Type B pancreatic cell (in vitro differentiated cells): Measurements from ENCODE around the gene NFYC. TPM values are rescaled to one million over a fixed set of nuclear protein-coding genes. Genes with fewer than 3 reads are reported as not detected.

Source experiments
- DNase-seq: peaks from one replicate; pipeline ENCODE4 v3.0.0; 2021; ENCODE audit warnings: mixed read lengths; ENCODE audit not compliant: unreplicated experiment; ENCODE audit errors: extremely low spot score
- H3K27ac Mint-ChIP-seq: 2 replicates; pipeline ENCODE4 v1.8.0; 2021; ENCODE audit warnings: mild to moderate bottlenecking, mixed read lengths
- H3K27me3 Mint-ChIP-seq: 2 replicates; pipeline ENCODE4 v1.8.0; 2021; ENCODE audit warnings: mixed read lengths
- H3K36me3 Mint-ChIP-seq: 2 replicates; pipeline ENCODE4 v1.8.0; 2021; ENCODE audit warnings: mixed read lengths
- H3K4me1 Mint-ChIP-seq: one replicate; pipeline ENCODE4 v1.8.0; 2021; ENCODE audit warnings: mixed read lengths; ENCODE audit not compliant: unreplicated experiment
- H3K4me3 Mint-ChIP-seq: 2 replicates; pipeline ENCODE4 v1.8.0; 2021; ENCODE audit warnings: mild to moderate bottlenecking, mixed read lengths
- H3K9me3 Mint-ChIP-seq: 2 replicates; pipeline ENCODE4 v1.8.0; 2021; ENCODE audit warnings: mixed read lengths
- total RNA-seq: library from RNA; stranded (reverse); gene quantifications from 2 replicates; pipeline ENCODE4 v1.2.1, GENCODE V29; 2021; ENCODE audit warnings: low replicate concordance
- TF ChIP-seq, protein P1 (sequence below): fragments of 200-600 bp; sonication (generic); conservative IDR thresholded peaks from 2 replicates; pipeline ENCODE4 v1.5.0; 2021; ENCODE audit warnings: antibody characterized with exemption, mild to moderate bottlenecking

The NFYC gene
- total RNA-seq, 1 donor from 2014 or later = 71.3 TPM

DNA sequence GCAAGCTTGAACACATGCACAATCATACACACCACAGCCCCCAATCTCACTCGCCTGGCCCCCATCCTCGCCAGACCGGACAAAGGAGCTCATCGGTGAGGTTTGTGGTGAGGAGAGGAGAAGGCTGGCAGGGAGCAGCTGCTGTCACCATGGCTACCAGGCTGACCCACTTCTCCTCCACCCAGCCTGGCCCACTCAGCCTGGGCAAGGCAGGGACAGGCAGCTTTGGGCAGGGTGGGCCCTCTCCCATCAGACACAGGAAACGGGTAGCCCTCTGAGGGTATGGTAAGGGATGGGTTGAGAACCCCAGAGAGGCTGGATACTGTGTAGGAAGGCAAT is 41.9 kb upstream of the NFYC start:
- Mint-ChIP-seq H3K27ac (no peak overlapping the region), H3K9me3 (no peaks in the 10 kb centered on the region), H3K36me3 (no peaks in the 10 kb centered on the region), H3K4me1 (peaks cover 5% of the 10 kb centered on the region), H3K4me3 (no peak overlapping the region), H3K27me3 (peaks cover 5% of the 10 kb centered on the region)
- no peak for DNase-seq
- TF ChIP-seq, protein P1, sequence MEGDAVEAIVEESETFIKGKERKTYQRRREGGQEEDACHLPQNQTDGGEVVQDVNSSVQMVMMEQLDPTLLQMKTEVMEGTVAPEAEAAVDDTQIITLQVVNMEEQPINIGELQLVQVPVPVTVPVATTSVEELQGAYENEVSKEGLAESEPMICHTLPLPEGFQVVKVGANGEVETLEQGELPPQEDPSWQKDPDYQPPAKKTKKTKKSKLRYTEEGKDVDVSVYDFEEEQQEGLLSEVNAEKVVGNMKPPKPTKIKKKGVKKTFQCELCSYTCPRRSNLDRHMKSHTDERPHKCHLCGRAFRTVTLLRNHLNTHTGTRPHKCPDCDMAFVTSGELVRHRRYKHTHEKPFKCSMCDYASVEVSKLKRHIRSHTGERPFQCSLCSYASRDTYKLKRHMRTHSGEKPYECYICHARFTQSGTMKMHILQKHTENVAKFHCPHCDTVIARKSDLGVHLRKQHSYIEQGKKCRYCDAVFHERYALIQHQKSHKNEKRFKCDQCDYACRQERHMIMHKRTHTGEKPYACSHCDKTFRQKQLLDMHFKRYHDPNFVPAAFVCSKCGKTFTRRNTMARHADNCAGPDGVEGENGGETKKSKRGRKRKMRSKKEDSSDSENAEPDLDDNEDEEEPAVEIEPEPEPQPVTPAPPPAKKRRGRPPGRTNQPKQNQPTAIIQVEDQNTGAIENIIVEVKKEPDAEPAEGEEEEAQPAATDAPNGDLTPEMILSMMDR = no peak

DNA sequence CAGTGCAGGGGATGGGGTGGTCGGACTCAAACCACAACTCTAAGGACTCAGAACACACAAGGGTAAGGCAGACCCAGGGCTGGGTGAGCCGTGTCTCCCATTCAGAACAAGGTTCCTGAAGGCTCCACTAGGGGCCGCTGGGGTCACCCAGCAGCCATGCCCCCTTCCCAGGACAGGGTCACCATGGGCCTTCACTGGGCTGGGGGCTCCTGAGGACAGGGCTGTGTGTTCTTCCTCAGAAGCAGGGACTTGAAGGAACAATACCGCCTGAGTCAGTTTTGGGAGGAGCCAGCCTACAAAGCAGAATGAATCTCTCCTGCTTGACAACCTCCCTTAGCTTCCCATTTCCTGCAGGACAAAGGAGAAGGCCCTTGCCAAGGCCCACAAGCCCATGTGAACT is 41.4 kb upstream of the NFYC start:
- no peak for DNase-seq
- no peaks in the 10 kb centered on the region for H3K36me3 Mint-ChIP-seq
- TF ChIP-seq, protein P1 = peak; percentile 63
- no peak overlapping the region for H3K27ac Mint-ChIP-seq
- H3K4me3 Mint-ChIP-seq = no peak overlapping the region
- peaks cover 8% of the 10 kb centered on the region for H3K4me1 Mint-ChIP-seq
- no peaks in the 10 kb centered on the region for H3K9me3 Mint-ChIP-seq
- H3K27me3 Mint-ChIP-seq = peaks cover 8% of the 10 kb centered on the region

DNA sequence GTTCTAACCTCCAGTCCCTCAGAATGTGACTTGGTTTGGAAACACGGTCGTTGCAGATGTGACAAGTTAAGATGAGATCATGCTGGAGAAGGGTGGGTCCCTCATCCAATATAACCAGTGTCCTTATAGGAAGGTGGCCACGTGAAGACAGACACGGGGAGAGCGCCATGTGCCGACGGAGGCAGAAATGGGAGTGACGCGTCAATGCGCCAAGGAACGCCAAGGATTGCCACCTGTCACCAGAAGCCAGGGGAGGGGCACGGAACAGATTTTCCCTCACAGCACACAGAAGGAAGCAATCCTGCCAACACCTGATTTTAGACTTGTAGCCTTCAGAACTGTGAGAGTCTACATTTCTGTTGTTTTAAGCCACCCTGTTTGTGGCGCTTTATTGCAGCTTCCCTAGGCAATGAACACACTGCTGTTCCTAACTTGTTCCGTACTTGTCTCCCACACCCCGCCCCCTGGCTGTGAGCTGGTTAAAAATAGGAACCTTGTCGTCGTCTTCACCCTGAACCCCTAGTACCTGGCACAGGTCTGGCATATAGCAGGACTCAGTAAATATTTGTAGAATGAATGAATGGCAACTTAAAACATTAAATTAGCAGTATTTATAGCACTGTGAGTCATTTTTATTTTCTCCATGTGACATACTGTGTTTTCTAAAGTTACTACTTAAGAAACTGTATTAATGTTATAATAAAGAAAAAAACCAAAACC is 40.2 kb upstream of the NFYC start:
- H3K4me3 Mint-ChIP-seq = no peak overlapping the region
- H3K9me3 Mint-ChIP-seq = no peaks in the 10 kb centered on the region
- no peaks in the 10 kb centered on the region for H3K36me3 Mint-ChIP-seq

DNA sequence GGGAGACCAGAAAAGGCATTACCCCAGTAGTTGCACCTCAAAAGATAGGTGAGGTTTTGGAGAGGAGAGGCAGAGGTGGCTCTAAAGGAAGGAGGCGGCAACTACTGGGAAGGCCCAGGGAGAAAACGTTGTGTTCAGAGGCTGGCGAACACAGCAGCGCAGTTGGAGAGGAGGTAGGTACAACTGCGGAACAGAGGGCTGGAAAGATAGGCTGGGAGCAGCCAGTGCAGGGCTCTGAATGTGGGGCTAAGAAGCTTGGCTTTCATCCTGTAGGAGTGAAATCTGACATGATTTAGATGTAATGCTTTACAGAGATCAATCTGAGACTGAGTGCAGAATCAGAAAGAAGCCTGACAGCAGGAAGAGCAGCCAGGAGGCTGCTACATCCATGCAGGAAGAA is 39.0 kb upstream of the NFYC start:
- H3K9me3 Mint-ChIP-seq = no peaks in the 10 kb centered on the region
- no peak overlapping the region for H3K4me3 Mint-ChIP-seq
- peaks cover 8% of the 10 kb centered on the region for H3K27me3 Mint-ChIP-seq
- no peak for DNase-seq
- H3K27ac Mint-ChIP-seq = no peak overlapping the region
- H3K4me1 Mint-ChIP-seq = peaks cover 8% of the 10 kb centered on the region
- TF ChIP-seq, protein P1 = no peak
- H3K36me3 Mint-ChIP-seq = no peaks in the 10 kb centered on the region

More for the DNA sequence above, 40.2 kb upstream of the NFYC start:
- TF ChIP-seq, protein P1 = no peak
- Mint-ChIP-seq H3K27ac (no peak overlapping the region), H3K27me3 (peaks cover 8% of the 10 kb centered on the region), H3K4me1 (peaks cover 8% of the 10 kb centered on the region)
- DNase-seq = no peak

DNA sequence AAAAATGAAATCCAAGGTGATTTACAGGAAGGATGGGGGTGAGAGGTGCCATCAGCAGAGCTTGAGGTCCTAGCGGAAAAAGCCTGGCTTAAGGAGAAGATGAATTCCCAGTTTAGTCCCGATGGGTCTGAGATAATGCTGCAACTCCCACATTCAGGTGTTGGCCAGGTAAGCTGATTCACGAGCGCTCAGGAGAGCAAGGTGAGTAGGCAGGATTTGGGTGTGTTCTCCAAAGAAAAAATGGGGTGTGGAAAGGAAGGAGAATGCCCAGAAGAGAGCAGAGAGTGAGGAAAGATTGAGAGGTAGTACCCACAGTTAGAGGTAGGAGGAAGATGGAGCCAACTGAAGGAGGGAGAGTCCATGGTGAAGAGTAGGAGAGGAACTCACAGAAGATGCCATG is 38.5 kb upstream of the NFYC start:
- H3K27me3 Mint-ChIP-seq = peaks cover 8% of the 10 kb centered on the region
- peaks cover 8% of the 10 kb centered on the region for H3K4me1 Mint-ChIP-seq
- no peak overlapping the region for H3K27ac Mint-ChIP-seq
- H3K9me3 Mint-ChIP-seq = no peaks in the 10 kb centered on the region
- H3K36me3 Mint-ChIP-seq = no peaks in the 10 kb centered on the region
- TF ChIP-seq, protein P1 = no peak
- no peak overlapping the region for H3K4me3 Mint-ChIP-seq
- no peak for DNase-seq
